GM12873 (cell line): ENCODE data around the gene POMP.

ENCODE experiments used
- TF ChIP-seq, protein P1 (sequence below): IDR thresholded peaks from 2 replicates; pipeline ENCODE4 v1.5.1; 2012; ENCODE audit warnings: low read depth, mild to moderate bottlenecking, moderate library complexity, low read length, control low read depth; ENCODE audit not compliant: insufficient read depth; ENCODE audit errors: missing control alignments

POMP gene

DNA sequence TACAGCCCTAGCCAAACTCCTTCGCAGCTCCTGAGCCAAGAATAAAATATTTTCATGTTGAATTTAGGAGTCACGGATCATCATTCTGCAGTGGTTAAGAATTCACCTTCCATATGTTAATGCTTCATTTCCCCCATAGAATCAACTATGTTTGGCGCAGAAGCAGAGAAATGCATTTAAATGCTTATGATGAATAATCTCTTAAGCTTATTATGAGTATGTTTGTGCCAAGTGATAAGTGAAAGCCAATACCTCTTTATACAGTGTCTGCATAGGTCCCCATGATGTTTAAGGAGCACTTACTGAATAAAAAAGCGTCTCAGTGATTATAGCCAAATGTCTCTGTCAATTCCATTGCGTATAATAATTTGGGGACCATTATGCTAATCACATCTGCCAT is 32.7 kb upstream of the POMP start:
- TF ChIP-seq, protein P1, sequence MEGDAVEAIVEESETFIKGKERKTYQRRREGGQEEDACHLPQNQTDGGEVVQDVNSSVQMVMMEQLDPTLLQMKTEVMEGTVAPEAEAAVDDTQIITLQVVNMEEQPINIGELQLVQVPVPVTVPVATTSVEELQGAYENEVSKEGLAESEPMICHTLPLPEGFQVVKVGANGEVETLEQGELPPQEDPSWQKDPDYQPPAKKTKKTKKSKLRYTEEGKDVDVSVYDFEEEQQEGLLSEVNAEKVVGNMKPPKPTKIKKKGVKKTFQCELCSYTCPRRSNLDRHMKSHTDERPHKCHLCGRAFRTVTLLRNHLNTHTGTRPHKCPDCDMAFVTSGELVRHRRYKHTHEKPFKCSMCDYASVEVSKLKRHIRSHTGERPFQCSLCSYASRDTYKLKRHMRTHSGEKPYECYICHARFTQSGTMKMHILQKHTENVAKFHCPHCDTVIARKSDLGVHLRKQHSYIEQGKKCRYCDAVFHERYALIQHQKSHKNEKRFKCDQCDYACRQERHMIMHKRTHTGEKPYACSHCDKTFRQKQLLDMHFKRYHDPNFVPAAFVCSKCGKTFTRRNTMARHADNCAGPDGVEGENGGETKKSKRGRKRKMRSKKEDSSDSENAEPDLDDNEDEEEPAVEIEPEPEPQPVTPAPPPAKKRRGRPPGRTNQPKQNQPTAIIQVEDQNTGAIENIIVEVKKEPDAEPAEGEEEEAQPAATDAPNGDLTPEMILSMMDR, result no peak

GRCh38 chr13:28628241-28628640 is 30.7 kb upstream of the POMP start:
- TF ChIP-seq, protein P1, result no peak

GRCh38 chr13:28630869-28631268 is 28.1 kb upstream of the POMP start:
- TF ChIP-seq, protein P1, result no peak

DNA sequence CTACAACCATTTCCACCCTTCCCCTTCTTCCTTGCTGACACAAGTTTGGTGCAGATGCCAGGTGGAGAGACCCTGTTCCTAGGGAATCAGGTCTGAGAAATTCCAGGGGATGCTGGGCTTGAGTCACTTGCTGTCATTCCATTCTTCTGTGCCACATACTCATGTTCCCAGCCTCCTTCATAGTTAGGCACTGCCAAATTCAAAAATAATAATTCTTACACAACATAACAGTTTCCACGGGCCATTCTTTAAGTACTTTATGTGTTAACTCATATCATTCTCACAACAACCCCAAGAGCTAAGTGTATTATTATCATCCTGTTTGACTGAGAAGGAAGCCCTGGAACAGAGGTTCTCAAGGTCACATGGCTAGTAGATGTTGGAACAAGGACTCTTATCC is 27.1 kb upstream of the POMP start:
- TF ChIP-seq, protein P1, result no peak

DNA sequence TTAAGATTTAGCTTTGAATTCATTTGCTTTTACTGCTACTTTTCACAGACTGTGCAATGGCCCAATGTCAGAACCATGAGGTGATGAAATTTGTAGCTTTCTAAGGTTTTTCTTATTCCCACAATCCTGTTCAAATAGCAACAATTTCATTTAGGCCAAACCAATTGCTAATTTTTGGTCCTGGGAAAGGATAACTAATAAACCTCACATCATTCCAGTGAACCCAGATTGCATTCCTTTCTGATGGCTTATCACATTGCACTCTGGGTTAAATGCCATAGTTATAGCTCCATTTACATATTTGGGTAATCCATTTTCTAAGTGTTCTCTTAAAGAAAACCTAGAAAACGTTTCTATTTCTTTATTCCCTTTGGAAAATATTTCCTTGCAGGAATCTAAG is 22.9 kb upstream of the POMP start:
- TF ChIP-seq, protein P1, result no peak

DNA sequence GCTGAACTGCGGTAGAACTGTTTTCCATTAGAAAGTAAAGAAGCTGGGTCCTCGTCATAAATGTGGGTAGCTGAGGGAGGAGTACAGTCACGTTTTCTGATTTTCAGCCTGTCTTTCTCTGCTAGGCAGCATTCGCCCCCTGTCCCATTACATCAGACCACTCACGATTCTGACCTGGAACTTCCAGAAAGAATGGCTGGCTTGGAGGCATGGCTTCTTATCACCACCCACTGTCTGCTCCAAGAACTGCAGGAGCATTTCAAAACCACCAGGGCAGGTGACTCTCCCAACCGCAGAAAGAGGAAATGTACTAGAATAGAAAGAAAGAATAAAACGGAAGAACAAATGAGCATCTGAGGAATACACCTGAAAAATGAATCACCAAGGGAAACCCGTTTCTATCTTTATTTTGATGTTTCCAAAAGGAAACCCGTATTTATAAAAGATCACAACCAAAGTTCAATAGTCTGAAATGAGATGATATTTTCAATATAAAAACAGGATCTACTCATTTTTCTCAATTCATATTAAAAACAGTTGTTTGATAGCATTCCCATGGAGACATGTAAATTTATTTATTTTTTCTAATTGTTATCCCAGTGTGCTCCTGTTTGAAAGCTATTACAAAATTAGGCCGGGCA is 22.1 kb upstream of the POMP start:
- TF ChIP-seq, protein P1, result peak; percentile 84

GRCh38 chr13:28637714-28638355 is 21.1 kb upstream of the POMP start:
- TF ChIP-seq, protein P1, result no peak
